H9 (cell line): ENCODE measurements around the gene DCDC2C. TPM values are rescaled to one million over a fixed set of nuclear protein-coding genes. Genes with fewer than 3 reads are reported as not detected.

Experiments
- DNase-seq: peaks from one replicate; pipeline ENCODE4 v3.0.0-alpha.2; 2017
- H2AFZ ChIP-seq: one replicate; pipeline ENCODE4 v1.6.1; 2013; ENCODE audit warnings: mild to moderate bottlenecking, low read length, control low read depth, moderate library complexity
- H2AK5ac ChIP-seq: 2 replicates; pipeline ENCODE4 v1.6.1; 2013; ENCODE audit warnings: low read length, control low read depth, mixed read lengths; ENCODE audit not compliant: insufficient read length
- H2BK120ac ChIP-seq: one replicate; pipeline ENCODE4 v1.6.1; 2013; ENCODE audit warnings: low read depth, mild to moderate bottlenecking, low read length, control low read depth, inconsistent platforms; ENCODE audit not compliant: poor library complexity, severe bottlenecking
- H2BK12ac ChIP-seq: 2 replicates; pipeline ENCODE4 v1.6.1; 2013; ENCODE audit warnings: low read length, control low read depth, mixed read lengths, low read depth; ENCODE audit not compliant: insufficient read length
- H2BK15ac ChIP-seq: 2 replicates; pipeline ENCODE4 v1.6.1; 2013; ENCODE audit warnings: low read depth, low read length, control low read depth
- H2BK20ac ChIP-seq: one replicate; pipeline ENCODE4 v1.6.1; 2013; ENCODE audit warnings: low read depth, mild to moderate bottlenecking, low read length, control low read depth, inconsistent platforms; ENCODE audit not compliant: poor library complexity, severe bottlenecking
- H2BK5ac ChIP-seq: 2 replicates; pipeline ENCODE4 v1.6.1; 2013; ENCODE audit warnings: low read length, control low read depth, mixed read lengths; ENCODE audit not compliant: insufficient read length
- H3K14ac ChIP-seq: 2 replicates; pipeline ENCODE4 v1.6.1; 2013; ENCODE audit warnings: low read length, control low read depth; ENCODE audit not compliant: insufficient read depth
- H3K18ac ChIP-seq: 2 replicates; pipeline ENCODE4 v1.6.1; 2013; ENCODE audit warnings: low read depth, mild to moderate bottlenecking, mixed read lengths, low read length, control low read depth; ENCODE audit not compliant: insufficient read length
- H3K23ac ChIP-seq: 2 replicates; pipeline ENCODE4 v1.6.1; 2013; ENCODE audit warnings: low read length, control low read depth, mixed read lengths, low read depth; ENCODE audit not compliant: insufficient read length
- H3K23me2 ChIP-seq: 2 replicates; pipeline ENCODE4 v1.6.1; 2013; ENCODE audit warnings: low read depth, mild to moderate bottlenecking, mixed read lengths, low read length, control low read depth; ENCODE audit not compliant: insufficient read length, poor library complexity, severe bottlenecking
- H3K27ac ChIP-seq: 2 replicates; pipeline ENCODE4 v1.5.1; 2013; ENCODE audit warnings: low read length, control low read depth, mixed read lengths, low read depth; ENCODE audit not compliant: insufficient read length
- H3K27me3 ChIP-seq: 2 replicates; pipeline ENCODE4 v1.6.1; 2013; ENCODE audit warnings: low read length, control low read depth, inconsistent platforms; ENCODE audit not compliant: insufficient read depth
- H3K4ac ChIP-seq: 2 replicates; pipeline ENCODE4 v1.6.1; 2013; ENCODE audit warnings: low read depth, mild to moderate bottlenecking, control low read depth, inconsistent platforms, low read length, moderate library complexity
- H3K4me1 ChIP-seq: 2 replicates; pipeline ENCODE4 v1.6.1; 2013; ENCODE audit warnings: low read length, control low read depth, inconsistent platforms; ENCODE audit not compliant: insufficient read depth
- H3K4me2 ChIP-seq: 2 replicates; pipeline ENCODE4 v1.6.1; 2013; ENCODE audit warnings: low read length, control low read depth, mixed read lengths; ENCODE audit not compliant: insufficient read length, insufficient read depth
- H3K56ac ChIP-seq: 2 replicates; pipeline ENCODE4 v1.6.1; 2013; ENCODE audit warnings: low read depth, mild to moderate bottlenecking, mixed read lengths, low read length, control low read depth; ENCODE audit not compliant: insufficient read length
- H3K79me1 ChIP-seq: 2 replicates; pipeline ENCODE4 v1.6.1; 2013; ENCODE audit warnings: low read depth, mild to moderate bottlenecking, moderate library complexity, low read length, control low read depth, inconsistent platforms; ENCODE audit not compliant: insufficient read depth, poor library complexity, severe bottlenecking
- H3K79me2 ChIP-seq: 2 replicates; pipeline ENCODE4 v1.6.1; 2013; ENCODE audit warnings: low read length, control low read depth, inconsistent platforms; ENCODE audit not compliant: insufficient read depth
- H3K9ac ChIP-seq: 2 replicates; pipeline ENCODE4 v1.6.1; 2013; ENCODE audit warnings: low read length, control low read depth, mixed read lengths; ENCODE audit not compliant: insufficient read length; ENCODE audit errors: extremely low read depth
- H3K9me3 ChIP-seq: one replicate; pipeline ENCODE4 v1.6.1; 2013; ENCODE audit warnings: low read depth, low read length, inconsistent platforms; ENCODE audit not compliant: control insufficient read depth
- H3T11ph ChIP-seq: one replicate; pipeline ENCODE4 v1.6.1; 2013; ENCODE audit warnings: mild to moderate bottlenecking, low read length, control low read depth, inconsistent platforms
- H4K20me1 ChIP-seq: one replicate; pipeline ENCODE4 v1.6.1; 2013; ENCODE audit not compliant: control insufficient read depth, insufficient read length, insufficient read depth
- H4K5ac ChIP-seq: 2 replicates; pipeline ENCODE4 v1.6.1; 2013; ENCODE audit warnings: low read depth, mild to moderate bottlenecking, mixed read lengths, low read length, control low read depth; ENCODE audit not compliant: insufficient read length
- H4K8ac ChIP-seq: replicated peaks from 2 replicates; pipeline ENCODE4 v1.6.1; 2013; ENCODE audit warnings: low read length, control low read depth, mixed read lengths, low read depth; ENCODE audit not compliant: insufficient read length
- H4K91ac ChIP-seq: 2 replicates; pipeline ENCODE4 v1.6.1; 2013; ENCODE audit warnings: low read depth, mild to moderate bottlenecking, moderate library complexity, mixed read lengths, low read length, control low read depth; ENCODE audit not compliant: insufficient read length
- H3K27ac Mint-ChIP-seq, 3 experiments: 2 replicates in 2 of 3; 3 replicates in 1 of 3; pipeline ENCODE4 v1.8.0; 2020 to 2021; ENCODE audit warnings: mixed read lengths in 3 of 3, mild to moderate bottlenecking in 1 of 3, moderate library complexity in 1 of 3
- H3K27me3 Mint-ChIP-seq: 2 replicates; pipeline ENCODE4 v1.8.0; 2021; ENCODE audit warnings: low read depth, mild to moderate bottlenecking, moderate library complexity, mixed read lengths
- H3K36me3 Mint-ChIP-seq, 3 experiments: 2 replicates in 2 of 3; 3 replicates in 1 of 3; pipeline ENCODE4 v1.8.0; 2020 to 2021; ENCODE audit warnings: low read depth in 3 of 3, mixed read lengths in 3 of 3; ENCODE audit not compliant: insufficient read depth in 1 of 3
- H3K4me1 Mint-ChIP-seq, 2 experiments: 2 replicates each; pipeline ENCODE4 v1.8.0; 2020; ENCODE audit warnings: mixed read lengths in 2 of 2
- H3K4me3 Mint-ChIP-seq, 2 experiments: 2 replicates in 1 of 2; 3 replicates in 1 of 2; pipeline ENCODE4 v1.8.0; 2020 to 2021; ENCODE audit warnings: mild to moderate bottlenecking in 2 of 2, mixed read lengths in 2 of 2, moderate library complexity in 1 of 2
- H3K9me3 Mint-ChIP-seq, 2 experiments: 2 replicates in 1 of 2; 3 replicates in 1 of 2; pipeline ENCODE4 v1.8.0; 2020; ENCODE audit warnings: mild to moderate bottlenecking in 2 of 2, mixed read lengths in 2 of 2, moderate library complexity in 1 of 2
- CTCF ChIP-seq: fragments of 200-600 bp; sonication (generic); conservative IDR thresholded peaks from 3 replicates; pipeline ENCODE4 v1.8.0; 2021; ENCODE audit warnings: antibody characterized with exemption, mild to moderate bottlenecking
- WGBS: extraction: QIAGEN DNeasy Blood & Tissue Kit; methylation state at CpG from one replicate; pipeline ENCODE4 v1.1.7; 2013; ENCODE audit warnings: missing lambda C conversion rate, low lambda C conversion rate, mixed read lengths; ENCODE audit not compliant: insufficient read length; ENCODE audit errors: extremely low coverage; 5-methylcytosine and 5-hydroxymethylcytosine counted together
- total RNA-seq: library from RNA; stranded (reverse); gene quantifications from 2 replicates; pipeline ENCODE4 v1.2.1, GENCODE V29; 2021

Gene DCDC2C
- total RNA-seq, 1 experiment from 2014 or later: not detected

DNA sequence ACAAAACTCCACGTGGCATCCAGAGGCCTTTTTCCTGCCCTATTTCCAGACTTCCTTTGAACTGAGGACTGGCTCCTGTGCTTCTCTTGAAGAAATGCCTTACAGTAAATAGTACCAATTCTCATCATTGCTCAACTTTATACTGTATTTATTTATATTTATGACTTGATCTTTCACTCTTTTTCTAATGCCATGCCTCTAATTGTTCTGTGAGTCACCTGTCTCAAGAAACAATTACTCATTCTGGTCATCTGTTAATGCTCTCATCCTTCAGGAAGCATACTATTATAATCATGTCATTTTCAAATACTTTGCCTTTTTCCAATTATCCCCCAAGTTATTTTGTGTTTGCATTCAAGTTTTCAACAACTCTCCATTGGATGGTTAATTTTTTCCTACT, 85.9 kb downstream of the DCDC2C start:
- H3K79me1 ChIP-seq: no peaks in the 10 kb centered on the region
- Mint-ChIP-seq H3K27ac (peak overlapping the region in 1 of 3 experiments; percentile 15; a peak in 1 of 7 replicates), H3K27me3 (no peaks in the 10 kb centered on the region; the same call in 1 of the 2 replicates), H3K4me1 (peaks cover 20 to 21% of the 10 kb centered on the region in 2 experiments), H3K36me3 (peaks cover 0 to 4% (median 2%) of the 10 kb centered on the region in 3 experiments; a peak in 2 of 7 replicates), H3K9me3 (peaks cover 0 to 3% of the 10 kb centered on the region in 2 experiments; a peak in 2 of 5 replicates), H3K4me3 (no peak overlapping the region)
- no peak overlapping the region for H2BK20ac ChIP-seq
- H4K5ac ChIP-seq: no peak overlapping the region
- H4K20me1 ChIP-seq: no peaks in the 10 kb centered on the region
- no peak overlapping the region for H3K4ac ChIP-seq
- no peak for TF ChIP-seq CTCF
- H3T11ph ChIP-seq: no peak overlapping the region
- H2AK5ac ChIP-seq: no peak overlapping the region
- no peaks in the 10 kb centered on the region for H3K23me2 ChIP-seq
- no peak overlapping the region for H2BK120ac ChIP-seq
- no peak overlapping the region for H3K14ac ChIP-seq
- DNase-seq: no peak
- WGBS: no CpG with 5 or more reads among the region's 1 CpG
- no peaks in the 10 kb centered on the region for H3K9me3 ChIP-seq
- H3K9ac ChIP-seq: no peak overlapping the region
- H2BK12ac ChIP-seq: no peak overlapping the region
- H2BK5ac ChIP-seq: no peak overlapping the region
- no peak overlapping the region for H2BK15ac ChIP-seq
- no peak overlapping the region for H4K91ac ChIP-seq
- H3K27me3 ChIP-seq: no peaks in the 10 kb centered on the region
- no peak overlapping the region for H3K56ac ChIP-seq
- H3K23ac ChIP-seq: no peak overlapping the region
- no peak overlapping the region for H3K27ac ChIP-seq
- no peak overlapping the region for H3K18ac ChIP-seq
- no peaks in the 10 kb centered on the region for H3K4me1 ChIP-seq
- no peak overlapping the region for H4K8ac ChIP-seq
- H3K4me2 ChIP-seq: no peak overlapping the region
- no peak overlapping the region for H2AFZ ChIP-seq
- H3K79me2 ChIP-seq: no peaks in the 10 kb centered on the region
